GM21381 (cell line): ENCODE results near the gene HELLS.
A peak's percentile ranks its signal among the peaks of the same experiment; 100 is the strongest.
"Not testable (repeated sequence)": the region's sequence is repeated elsewhere in the genome, so short reads cannot be mapped to it uniquely, and the experiment has no call there.

Experiments used
- ATAC-seq: cut with Tn5 transposase; IDR thresholded peaks from one replicate; pipeline ENCODE4 v1.9.1; 2021; ENCODE audit warnings: mild to moderate bottlenecking, moderate library complexity; ENCODE audit not compliant: unreplicated experiment

HELLS gene

DNA sequence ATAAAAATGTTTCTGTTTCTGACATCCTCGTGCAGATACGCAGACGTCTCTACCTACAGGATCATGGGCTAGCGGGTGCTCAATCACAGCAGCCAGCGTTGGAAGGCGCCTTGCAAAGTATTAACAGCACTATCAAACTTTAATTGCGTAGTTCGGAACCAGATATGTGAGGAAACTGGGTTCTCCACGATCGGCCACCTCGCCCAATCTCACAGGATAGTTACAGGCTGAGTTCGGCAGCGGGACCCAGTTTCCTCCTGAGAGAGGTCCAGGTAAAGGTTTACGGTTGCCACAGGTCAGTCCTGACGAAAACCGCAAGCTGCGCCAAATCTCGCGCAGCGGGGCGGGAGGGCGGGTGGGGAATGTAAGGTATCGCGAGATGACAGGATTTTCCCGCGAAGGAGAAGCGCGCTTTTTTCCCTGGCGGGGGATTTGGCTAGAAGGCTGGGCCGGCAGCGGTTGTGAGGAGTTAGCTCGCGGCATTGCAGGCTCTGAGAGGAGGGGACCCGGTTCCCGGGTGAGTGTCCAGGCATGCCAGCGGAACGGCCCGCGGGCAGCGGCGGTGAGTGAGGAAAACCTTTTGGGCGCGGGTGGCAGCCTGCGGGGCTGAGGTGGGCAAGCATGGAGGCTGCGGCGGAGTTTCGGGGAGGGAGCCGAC lies at the start of gene HELLS:
Gene HELLS (plus strand): TSS at position 398 of the 658 bp plus-strand sequence. CDS start 134 bp downstream, at position 532.
- ATAC-seq, result peak; percentile 74

DNA sequence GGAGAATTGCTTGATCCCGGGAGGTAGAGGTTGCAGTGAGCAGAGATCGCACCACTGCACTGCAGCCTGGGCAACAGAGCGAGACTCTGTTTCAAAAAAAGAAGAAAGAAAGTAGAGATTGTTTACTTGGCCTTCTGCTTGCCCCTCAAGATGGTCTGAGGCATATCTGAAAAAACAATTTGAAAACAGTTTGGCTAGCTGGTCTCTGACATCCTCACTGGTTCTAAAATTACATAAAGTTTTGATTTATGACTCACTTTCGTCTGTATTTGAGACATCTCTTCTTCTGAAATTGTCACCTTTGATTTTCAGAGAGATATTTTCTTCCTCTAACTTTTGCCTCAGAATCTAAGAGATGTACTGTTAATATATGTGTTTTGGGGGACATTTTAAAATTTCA lies 49.6 kb upstream of the HELLS start:
- ATAC-seq, result peak; percentile 70

- no peak for ATAC-seq
Observed at GRCh38 chr10:94496646-94497045, 48.9 kb upstream of the HELLS start.

- ATAC-seq, result no peak
Observed at GRCh38 chr10:94500063-94500462, 45.5 kb upstream of the HELLS start.

DNA sequence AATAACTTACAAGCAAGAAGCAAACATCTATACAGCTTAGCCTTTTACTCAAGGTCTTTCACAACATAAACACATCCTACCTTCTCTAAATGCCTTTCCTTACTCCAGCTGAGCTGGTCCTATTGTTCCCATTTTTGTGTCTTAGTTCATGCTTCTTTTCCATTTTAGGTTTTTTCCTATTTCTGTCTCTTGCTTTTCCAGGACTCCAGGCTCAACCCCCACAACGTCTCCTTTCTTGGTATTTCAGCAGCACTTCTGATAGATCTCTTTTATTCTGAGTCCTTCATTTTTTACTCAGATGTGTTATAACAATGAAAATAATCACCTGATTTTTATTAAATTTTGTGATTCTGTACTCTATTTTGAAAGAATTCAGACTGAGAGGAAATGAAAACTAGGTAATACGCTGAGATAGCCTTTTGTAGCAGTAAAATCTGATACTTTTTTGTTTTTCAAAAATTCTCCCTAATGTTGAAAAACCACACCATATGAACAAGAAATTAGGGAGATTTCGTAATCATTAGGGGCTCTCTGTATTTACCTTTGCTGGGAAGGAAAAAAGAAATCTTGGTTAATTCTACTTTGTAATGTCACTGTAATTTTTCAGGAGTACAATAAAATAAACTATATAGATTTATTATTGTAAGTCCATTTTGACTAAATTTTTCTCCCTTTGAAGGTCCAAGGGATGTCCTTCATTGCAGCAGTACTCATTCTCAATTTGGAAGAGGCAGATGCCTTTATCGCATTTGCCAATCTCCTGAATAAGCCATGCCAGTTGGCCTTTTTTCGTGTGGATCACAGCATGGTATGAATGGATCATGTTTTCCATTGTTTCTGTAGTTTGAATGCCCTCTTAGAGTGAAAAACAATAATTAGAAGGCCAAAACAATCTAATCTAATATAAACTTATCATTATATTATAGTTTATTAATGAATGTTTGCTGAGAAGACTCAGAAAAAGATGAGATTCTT lies 24.0 kb upstream of the HELLS start:
- ATAC-seq, result no peak

GRCh38 chr10:94524146-94524545 lies 21.4 kb upstream of the HELLS start:
- no peak for ATAC-seq

DNA sequence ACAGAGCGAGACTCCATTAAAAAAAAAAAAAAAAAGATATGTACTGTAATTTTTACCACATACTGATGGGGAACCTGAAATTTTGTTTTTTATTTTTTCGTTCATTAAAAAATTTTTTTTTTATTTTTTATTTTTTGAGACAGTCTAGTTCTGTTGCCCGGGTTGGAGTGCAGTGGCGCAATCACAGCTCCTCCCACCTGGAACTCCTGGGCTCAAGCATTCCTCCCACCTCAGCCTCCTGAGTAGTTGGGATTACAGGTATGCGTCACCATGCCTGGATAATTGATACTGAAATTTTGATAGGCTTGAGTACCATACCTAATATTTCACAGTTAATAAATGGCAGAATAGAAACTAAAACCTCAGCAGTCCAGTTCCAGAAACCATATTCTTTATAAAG lies 20.9 kb upstream of the HELLS start:
- ATAC-seq, result no peak

DNA sequence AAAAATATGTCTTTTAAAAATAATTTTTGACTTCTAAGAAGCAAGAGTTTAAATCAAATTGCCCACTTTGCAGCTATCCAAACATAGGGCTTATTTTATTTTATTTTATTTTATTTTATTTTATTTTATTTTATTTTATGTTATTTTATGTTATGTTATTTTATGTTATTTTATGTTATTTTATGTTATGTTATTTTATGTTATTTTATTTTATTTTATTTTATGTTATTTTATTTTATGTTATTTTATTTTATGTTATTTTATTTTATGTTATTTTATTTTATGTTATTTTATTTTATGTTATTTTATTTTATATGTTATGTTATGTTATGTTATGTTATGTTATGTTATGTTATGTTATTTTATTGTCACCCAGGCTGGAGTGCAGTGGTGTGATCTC lies 14.0 kb upstream of the HELLS start:
- ATAC-seq, result not testable (repeated sequence)

DNA sequence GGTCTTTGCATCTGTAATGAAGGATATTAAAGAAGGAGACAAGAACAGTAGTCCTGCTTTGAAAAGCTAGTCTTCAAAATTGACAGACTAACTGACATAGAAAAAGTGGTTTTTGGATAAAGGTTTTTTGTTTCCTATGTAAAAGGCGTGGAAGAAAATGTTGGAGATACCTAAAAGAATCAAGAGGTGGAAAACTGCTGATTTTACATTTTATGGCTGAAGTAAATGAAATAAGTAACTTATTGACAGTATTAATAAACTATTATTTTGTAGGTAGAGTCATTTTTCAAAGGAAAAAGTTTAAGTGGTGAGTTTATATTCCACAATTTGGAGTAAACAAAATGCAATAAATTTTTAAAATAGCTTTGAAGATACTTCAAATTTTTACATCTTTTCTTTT lies 12.6 kb upstream of the HELLS start:
- ATAC-seq, result no peak

- ATAC-seq, result not testable (repeated sequence)
Observed at GRCh38 chr10:94542282-94542681, 3.3 kb upstream of the HELLS start.

DNA sequence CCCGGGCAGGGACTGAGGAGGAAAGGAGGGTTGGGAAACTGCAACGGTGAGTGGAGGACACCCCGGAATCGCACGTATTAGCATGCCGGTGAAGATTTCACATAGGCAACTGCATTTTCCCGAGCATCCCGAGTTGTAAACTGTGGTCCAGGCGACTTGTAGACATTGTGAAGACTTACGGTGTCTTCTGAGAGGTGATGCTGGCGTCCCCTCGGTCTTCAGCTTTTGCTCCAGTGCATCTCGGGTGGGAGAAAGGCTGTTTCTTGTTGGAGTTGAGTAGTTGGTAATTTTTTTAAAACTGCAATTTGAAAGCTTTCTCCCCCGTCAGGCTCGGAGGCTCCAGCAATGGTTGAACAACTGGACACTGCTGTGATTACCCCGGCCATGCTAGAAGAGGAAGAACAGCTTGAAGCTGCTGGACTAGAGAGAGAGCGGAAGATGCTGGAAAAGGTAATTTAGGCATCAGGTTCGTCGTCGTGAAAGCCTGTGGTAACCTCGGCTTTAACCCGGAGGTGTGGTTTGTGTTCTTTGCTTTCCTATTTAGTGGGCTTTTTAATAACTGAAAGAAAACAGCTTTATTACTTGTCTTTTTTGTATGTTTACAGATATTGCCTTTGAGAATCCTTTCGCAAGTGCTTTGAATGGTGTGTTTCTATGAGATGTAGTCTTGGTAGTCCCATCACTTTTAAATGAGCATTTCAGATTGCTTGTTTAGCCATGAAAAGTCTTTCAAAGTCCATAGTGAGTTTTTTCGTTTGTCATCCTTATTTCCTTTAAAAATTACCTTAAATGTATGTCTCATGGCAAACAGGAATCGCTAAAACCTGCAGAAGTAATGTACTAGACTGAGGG lies 687 bp downstream of the HELLS start:
- peak; percentile 7 for ATAC-seq

GRCh38 chr10:94546901-94547185 lies 1.3 kb downstream of the HELLS start:
- ATAC-seq, result no peak

DNA sequence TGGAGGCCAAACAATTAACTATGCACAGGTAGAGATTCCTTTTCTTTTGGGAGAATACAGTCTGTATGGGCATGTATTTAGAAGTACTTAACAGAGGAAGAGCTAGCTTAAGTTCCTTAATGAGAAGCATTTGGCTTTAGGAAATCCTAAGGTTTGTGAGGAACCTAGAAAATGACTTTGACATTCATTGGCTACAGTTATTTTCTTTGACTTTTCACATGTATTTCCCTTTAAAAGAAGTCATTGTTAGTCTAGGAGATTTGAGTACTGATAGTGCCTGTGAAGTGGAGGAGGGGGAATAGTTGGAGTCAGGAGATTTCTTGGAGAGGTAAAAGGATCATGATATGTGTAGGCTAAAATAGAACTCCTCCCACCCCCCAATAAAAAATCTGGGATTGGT lies 3.6 kb downstream of the HELLS start:
- ATAC-seq, result no peak

DNA sequence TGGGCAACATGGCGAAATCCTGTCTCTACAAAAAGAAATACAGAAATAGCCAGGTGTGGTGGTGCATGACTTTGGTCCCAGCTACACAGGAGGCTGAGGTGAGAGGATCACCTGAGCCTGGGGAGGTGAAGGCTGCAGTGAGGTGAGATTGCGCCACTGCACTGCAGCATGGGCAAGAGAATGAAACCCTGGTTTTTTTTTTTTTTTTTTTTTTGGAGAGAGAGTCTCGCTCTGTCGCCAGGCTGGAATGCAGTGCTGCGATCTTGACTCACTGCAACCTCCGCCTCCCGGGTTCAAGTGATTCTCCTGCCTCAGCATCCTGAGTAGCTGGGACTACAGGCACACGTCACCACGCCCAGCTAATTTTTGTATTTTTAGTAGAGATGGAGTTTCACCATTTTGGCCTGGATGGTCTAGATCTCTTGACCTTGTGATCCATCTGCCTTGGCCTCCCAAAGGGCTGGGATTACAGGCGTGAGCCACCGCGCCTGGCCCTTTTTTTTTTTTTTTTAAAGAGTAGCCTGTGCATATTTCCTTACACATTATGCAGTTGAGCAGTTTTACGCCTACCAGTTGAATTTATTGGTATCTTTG lies 22.2 kb downstream of the HELLS start:
- ATAC-seq, result not testable (repeated sequence)

GRCh38 chr10:94571081-94571480 lies 25.5 kb downstream of the HELLS start:
- ATAC-seq, result no peak

GRCh38 chr10:94571528-94571927 lies 25.9 kb downstream of the HELLS start:
- no peak for ATAC-seq

- ATAC-seq, result no peak
Observed at GRCh38 chr10:94578790-94579189, 33.2 kb downstream of the HELLS start.

DNA sequence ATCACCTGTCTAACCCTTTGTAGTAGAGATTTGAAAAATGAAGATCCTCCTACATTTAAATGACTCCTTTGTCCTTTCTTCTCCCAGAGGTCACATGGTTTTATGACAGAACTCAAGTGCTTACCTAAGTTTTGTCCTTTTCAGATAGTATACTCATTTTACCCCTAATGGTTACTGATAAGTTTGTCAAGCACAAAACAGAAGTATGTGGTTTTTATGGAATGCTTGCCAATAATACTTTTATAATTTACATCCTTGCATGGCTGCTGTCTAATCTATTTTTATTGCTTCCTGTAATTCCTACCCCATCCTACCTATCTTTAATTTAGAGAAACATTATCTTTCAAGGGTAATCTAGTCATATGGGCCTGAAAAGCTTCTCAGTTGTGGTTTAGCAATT lies 37.5 kb downstream of the HELLS start:
- ATAC-seq, result no peak

DNA sequence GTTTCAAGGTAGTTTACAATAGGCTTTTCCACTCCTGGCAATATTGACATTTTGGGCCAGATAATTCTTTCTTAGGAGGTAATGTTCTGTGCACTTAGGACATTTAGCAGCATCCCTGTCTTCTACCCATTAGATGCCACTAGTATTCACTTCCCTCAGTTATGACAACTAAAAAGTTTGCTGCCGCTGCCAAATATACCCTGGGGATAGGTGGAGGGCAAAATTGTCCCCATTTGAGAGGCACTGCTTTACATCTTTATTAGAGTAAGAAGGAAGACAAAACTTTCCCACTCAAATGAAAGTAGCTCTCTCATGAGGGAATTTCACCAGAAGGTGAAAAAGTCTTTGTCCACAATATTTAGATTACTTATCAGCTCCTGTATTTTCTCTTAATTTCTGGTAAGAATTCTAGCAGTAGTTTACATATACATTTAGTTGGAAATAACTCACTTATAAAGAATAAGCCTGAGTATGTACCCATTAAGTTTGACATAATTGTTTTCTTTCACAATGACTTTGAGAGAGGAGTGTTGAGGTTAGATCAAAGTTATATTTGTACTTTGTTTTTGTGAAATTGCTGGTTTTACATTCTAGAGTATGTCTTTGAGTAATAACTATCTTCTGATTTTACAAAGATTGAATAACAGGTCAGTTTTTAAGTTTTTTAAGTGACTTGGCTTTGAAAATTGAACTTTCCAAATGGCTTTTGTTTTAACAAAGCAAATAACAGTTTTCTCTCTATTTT lies 46.0 kb downstream of the HELLS start:
- ATAC-seq, result peak; percentile 74
